ENCODE data around the gene HOXC9.
"Not testable (repeated sequence)": the region's sequence is repeated elsewhere in the genome, so short reads cannot be mapped to it uniquely, and the experiment has no call there.

Gene HOXC9

DNA sequence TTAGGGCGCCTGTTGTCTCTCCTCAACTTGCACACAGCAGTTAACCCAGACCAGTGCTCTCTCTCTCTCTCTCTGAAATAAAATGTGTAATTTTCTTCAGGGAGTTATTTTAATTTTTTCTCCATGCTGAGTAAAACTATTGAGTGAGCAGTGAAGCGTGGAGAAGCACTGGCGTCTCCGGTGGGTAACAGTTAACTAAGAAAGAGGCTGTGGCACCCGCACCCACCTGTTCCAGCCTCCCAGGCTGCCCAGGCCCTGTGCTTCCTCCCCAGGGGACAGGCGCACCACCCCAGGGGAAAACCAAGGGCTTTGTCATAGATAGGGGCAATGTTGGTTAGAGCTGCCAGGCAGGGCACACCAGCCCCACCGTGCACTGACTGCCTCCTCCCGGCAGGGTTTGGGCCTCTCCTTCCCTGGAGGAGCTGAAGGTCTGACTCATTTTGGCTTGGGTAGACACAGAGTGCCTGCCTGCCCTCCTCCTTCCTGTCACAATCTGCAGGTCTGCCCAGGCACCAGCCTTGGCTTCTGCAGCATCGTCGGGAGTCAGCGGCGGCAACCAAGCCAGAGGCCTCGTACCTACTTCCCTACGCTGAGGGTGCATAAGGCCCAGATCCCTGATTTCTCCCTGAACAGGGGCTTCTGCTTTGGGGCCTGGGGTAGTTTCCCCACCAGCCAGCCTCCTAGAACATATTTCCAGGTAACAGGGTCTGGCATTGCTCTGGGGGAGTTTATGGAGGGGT lies 36.8 kb downstream of the HOXC9 start:
- FAIRE-seq (no peak), DNase-seq (ENCODE audit: insufficient read length, low spot score) (no peak)

DNA sequence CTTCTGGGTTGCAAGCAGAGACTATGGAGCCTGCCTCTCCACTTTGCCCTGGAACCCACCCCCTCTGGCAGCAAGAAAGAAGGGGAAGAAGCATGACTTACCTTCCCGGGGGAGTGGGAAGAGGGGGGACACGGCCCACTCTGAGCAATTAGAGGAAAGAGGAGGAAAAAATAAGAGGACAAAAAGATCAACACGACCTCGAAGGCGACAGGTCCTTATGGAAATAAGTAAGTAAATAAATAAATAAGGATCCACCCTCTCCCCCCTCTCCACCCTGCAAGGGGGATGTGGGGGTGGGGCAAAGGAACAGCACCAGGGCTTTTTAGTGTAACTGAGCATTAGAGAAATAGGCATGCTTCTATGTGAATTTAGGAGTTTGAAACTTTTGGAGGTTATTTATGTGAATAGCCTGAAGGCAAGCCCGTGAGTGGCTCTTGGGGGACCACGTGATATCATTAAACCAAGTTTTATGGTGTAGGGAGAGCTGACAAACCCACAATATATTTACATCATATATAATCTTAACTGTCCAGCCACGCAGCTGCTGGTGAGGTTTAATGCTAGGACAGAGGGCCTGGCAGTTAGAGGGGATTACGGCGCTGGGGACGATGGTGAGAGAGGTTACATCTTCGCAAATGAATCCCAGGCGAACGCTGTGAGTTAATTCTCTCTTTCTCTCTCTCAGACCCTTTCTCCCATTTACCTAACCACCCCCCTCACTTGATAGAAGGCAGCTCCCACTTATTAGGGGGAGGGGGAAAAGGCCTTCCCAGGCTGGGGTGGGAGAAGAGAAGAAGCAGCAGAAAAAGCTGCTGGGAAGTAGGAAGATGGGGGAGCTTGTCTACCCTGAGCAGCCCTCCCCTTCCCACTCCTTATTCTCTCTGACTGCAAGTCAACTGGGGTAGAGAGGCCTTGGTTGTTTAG lies 37.7 kb downstream of the HOXC9 start:
- FAIRE-seq = no peak
- no peak for DNase-seq (ENCODE audit: insufficient read length, low spot score)

DNA sequence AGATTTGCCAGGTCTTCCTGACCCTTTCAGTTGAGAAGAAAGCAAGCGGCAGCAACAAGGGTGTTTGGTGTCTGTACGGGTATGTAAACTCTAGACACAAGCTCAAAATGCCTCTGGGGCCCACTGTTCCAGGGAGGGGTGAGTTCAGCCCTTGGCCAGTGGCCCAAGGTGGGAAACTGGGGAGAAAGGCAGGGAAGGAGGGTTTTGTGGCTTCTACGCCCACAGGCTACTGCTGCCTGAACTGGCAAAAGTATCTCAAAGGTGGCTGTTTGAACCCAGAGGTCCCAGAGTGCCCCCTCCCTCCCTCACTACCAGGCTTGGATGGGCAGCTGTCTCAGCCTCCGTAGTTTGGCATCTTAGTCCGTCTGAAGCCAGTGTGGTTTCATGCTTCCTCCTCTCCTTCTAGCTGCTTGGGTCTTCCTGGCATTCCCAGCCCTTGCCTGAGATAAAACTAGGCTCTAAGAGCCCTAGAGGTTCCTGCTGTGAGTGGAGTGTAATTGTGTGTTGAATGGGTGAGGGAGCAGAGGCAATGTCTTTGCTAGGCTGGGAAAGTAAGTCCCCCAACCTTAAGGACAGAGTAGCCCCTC lies 38.4 kb downstream of the HOXC9 start:
- DNase-seq (ENCODE audit: insufficient read length, low spot score) = no peak
- FAIRE-seq = no peak

DNA sequence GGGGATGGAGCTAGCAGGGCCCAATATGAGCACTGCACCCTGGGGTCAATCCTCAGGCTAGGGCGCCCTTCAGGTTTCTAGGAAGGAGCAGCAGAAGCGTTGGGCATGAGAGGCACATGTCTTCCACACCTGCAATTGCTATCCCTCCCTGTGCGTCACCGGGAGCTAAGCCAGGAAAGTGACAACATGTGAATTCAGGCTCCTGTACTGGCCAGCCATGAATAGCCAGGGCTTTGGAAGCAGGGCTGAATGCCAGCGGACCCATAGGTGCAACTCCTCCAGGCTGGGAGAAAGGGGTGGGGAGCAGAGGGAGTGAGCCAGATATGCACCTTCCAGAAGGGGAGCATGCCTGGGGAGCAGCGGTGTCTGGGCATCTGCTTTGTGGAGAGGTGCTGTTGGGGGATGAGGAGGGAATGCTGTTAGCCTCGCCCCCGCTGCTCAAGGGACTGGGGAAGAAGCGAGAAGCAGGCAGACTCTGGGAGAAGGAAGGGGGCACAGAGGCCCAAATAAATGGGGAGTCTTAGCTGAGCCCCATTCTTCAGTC lies 39.0 kb downstream of the HOXC9 start:
- DNase-seq (ENCODE audit: insufficient read length, low spot score) = no peak
- no peak for FAIRE-seq

DNA sequence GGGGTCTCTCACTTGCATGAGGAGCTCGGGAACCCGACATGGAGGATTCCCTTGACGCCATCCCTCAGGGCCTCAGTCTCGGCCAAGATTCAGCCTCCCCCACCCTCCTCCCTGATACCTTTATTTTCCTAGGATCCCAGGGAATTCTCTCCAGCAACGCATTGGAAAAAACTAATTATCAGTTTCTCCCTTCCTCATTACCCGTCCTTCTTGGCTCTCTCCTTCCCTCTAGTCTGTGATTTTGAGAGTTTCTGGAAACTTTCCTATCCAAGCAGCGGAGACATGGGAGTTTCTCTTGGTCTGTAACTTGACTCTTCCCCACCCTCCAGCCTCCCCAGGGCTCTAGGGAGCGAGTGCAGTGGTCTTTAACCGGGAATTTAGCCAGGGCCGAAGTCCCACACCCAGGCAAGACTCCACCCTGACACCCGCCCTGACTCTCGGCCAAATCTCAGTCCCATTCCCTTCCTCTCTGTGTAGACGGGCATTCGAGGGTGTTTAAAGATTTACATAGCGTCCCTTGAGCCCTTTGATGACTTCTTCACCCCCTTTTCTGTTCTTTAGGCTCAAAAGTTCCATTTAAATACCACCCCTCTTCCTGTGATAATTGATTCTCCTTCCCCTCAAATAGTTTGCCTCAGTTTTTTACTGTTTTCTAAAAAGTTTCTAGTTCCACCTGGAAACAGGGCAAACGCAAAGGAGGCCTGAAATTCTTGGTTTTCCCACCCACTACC lies 39.6 kb downstream of the HOXC9 start:
- no peak for FAIRE-seq
- DNase-seq (ENCODE audit: insufficient read length, low spot score) = no peak

DNA sequence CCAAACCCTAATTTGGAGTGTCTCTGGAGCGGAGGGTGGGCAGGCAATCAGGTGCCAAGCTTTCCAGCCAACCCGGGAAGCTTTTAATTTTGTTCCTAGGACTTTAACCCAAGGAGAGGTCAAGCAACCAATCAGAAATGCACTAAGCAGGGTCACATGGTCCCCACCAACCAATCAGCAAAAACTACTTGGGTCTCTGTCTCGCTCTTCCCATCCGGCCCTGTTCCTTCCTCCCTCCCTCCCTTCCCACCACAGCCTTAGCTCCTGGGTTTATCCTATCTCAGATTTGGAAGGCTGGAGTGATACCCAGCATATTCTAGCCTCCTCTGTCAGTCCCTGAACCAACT lies 40.2 kb downstream of the HOXC9 start:
- FAIRE-seq = no peak
- no peak for DNase-seq (ENCODE audit: insufficient read length, low spot score)

DNA sequence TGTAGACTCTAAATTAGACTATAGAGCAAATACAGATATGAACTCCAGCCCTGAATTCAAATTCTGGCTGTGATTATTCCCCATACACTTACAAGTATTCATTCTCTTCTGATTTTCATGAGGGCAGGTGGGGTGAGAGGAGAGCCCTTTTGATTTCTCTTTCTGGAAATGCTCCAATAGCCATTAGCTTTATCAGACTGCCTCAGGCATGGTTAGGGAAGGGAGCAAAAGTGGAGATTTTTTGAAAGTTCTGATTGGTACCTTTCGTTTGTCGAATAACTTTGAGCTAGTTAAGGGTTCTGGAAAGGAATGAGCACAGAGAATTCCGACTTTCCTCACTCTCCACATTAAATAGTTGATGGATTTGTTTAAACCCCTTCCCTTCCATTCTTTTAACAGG lies 40.7 kb downstream of the HOXC9 start:
- FAIRE-seq (no peak), DNase-seq (ENCODE audit: insufficient read length, low spot score) (no peak)

DNA sequence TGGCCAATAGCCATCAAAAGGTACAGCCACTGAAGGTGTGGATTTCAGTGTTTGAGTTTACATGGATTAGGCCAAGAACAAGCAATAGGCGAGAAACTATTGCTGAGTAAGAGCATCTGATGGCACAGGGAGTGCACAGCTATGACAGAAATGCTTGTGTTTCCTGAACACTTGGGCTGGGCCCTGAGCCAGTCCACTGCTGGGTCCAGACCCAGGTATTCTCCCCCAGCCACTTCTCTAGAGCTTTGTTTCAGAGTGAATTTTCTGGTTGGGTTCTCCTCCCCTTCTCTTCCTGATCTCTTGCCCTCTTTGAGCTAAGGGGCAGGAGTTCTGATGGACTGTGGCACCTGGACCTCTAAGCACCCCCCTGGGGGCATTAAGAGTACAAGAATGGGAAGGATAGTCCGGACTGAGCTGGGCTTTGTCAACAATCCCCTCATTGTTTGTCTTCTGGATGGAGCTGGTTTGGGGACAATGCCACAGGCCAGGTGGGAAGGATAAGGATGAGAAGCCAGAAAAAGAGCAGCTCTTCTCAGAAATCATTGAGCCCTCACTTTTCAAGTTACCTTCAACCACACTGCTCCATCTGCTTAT lies 41.2 kb downstream of the HOXC9 start:
- DNase-seq (ENCODE audit: insufficient read length, low spot score) = no peak
- FAIRE-seq = no peak

DNA sequence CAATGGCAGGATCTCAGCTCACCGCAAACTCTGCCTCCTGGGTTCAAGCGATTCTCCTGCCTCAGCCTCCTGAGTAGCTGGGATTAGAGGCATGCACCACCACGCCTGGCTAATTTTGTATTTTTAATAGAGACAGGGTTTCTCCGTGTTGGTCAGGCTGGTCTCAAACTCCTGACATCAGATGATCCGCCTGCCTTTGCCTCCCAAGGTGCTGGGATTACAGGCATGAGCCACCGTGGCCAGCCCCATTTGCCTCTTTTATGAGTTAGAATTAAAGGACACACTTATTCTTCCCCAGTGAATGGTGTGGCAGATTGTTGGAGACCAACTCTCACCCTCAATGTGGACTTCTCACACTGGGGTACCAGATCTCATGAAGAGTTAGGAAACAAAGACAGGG lies 42.1 kb downstream of the HOXC9 start:
- FAIRE-seq = not testable (repeated sequence)

DNA sequence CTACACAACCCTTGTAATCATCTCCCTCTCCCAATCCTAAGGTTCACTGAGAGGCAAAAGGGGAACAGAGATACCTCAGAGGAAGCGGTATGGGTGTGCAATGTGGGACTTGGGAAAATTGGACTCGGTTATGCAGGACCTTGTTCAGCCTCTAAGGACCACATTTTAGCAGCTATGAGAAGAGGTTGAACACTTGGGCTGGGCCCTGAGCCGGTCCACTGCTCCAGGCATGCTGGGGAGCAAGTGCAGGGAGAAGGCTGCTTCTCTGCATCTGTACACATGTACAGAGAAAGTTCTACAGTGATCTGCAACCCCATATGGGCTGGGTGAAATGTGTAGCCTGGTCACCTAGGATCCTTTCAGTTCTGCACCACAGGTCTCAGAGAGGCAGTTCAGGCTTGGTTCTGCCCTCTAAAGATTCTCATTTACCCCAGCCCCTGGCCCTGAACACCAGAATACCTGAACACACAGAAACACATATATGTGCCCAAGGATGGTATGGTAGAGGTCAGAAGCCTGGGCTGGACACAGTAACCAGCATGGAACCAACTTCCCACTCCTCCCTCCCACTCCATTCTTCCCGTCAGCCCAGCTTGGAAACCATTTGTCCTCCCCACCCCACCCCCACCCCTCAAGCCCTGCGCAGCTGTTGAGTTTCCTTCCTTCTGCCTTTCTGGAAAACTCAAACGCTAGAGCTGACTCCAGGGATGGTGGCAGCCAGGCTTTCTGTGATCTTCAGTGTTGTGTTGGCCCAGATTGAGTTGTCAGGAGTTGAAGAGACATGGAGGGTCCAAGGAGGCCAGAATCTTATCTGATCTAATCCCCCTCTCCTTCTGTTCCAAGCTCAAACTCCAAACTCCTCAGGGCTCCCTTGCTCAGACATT lies 43.3 kb downstream of the HOXC9 start:
- DNase-seq (ENCODE audit: insufficient read length, low spot score) (no peak), FAIRE-seq (no peak)

More for the DNA sequence above, 42.1 kb downstream of the HOXC9 start:
- not testable (repeated sequence) for DNase-seq (ENCODE audit: insufficient read length, low spot score)

DNA sequence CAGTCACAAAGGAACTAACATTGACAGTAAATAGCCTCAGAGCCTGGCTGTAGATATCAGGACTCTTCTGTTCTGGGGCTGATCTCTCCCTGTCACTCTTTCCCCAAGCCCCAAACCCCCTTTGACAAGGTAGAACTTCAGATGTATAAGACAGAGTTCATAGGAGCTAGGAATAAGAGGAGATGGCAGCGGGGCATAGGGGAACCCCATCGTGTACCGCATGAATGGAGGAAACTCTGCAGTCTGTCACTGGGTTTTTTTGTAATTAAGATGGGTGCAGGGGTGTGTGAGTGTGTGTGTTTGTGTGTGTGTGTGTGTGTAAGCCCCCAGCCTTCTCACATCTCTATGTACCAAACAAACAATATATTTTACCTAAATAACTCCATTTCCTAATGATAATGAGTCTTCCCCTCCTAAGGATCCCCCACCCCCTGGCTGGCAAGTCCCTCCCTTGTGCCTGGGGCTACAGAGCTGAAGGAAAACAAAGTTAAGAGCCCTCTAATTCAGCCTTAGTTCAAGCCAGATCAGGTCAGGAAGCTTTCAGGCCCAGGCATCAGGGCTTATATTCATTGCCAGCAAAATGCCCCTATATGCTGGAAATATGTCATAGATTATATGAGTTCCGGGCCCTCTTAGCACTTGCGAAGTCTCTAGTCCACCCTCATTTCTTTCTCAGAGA lies 44.6 kb downstream of the HOXC9 start:
- no peak for FAIRE-seq
- DNase-seq (ENCODE audit: insufficient read length, low spot score) = no peak

DNA sequence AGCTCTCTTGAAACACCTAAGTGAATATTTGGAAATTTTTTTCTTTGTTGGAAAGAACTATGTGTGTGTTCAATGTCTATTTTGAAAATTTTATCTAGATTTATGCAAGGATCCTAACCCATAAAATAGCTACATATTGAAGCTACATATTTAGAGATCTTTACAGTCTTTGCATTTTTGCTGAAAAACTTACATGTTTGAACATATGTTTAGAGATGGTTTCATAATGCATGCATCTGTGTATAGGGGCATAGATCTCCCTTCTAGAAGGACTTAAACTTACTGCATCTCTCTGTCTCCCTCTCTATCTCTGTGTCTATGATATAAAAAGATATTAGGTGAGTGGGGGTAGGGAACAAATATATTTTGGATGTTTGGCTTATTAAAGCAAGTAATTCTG lies 45.4 kb downstream of the HOXC9 start:
- FAIRE-seq (no peak), DNase-seq (ENCODE audit: insufficient read length, low spot score) (no peak)

DNA sequence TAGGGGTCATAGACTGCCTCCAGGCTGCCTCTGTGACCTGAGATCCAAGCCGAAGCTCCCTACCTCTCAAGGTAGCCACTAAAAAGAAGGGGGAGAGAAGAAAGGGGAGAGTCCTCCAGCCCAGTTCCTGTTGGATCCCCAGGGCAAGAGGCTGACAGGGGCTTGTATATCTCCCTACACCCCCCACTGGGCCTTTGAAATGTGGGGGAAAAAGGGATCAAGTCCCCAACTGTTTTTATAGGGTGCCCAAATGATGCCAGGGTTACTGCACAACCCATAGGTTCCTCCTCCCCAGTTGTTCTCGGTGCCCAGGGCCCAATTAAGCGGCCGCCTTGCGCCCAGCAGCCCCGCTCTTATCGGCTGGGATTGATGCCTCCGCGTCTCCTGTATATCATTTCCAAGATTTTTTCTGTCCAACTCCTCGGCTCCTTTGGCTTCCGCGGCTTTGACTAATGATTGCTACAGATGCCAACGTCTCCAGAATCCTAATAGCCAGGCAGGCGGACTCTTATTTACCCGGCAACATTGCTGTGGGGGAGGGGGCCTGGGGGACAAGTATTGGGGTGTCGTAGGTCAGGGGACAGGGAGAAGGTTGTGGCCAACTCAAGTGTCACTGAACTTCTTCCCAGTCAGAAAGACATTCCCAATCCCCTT lies 46.0 kb downstream of the HOXC9 start:
- no peak for FAIRE-seq
- no peak for DNase-seq (ENCODE audit: insufficient read length, low spot score)

DNA sequence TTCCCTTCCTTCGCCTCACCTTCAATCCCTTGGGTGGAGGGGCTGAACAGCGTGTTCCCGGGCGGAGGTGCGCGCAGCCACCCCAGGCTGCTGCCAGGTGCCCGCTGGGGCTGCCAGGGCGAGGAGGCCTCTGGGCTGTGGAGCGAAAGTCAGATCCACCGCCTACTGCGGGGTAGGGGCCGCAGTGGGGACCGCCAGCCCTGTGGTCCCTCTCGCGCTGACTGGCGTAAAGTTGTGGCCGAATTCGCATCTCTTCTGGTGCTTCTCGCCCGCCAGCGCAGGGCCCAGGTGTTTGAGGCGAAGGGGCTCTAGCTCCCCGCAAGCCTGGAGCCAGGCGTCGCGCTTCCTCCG lies 46.8 kb downstream of the HOXC9 start:
- no peak for FAIRE-seq

DNA sequence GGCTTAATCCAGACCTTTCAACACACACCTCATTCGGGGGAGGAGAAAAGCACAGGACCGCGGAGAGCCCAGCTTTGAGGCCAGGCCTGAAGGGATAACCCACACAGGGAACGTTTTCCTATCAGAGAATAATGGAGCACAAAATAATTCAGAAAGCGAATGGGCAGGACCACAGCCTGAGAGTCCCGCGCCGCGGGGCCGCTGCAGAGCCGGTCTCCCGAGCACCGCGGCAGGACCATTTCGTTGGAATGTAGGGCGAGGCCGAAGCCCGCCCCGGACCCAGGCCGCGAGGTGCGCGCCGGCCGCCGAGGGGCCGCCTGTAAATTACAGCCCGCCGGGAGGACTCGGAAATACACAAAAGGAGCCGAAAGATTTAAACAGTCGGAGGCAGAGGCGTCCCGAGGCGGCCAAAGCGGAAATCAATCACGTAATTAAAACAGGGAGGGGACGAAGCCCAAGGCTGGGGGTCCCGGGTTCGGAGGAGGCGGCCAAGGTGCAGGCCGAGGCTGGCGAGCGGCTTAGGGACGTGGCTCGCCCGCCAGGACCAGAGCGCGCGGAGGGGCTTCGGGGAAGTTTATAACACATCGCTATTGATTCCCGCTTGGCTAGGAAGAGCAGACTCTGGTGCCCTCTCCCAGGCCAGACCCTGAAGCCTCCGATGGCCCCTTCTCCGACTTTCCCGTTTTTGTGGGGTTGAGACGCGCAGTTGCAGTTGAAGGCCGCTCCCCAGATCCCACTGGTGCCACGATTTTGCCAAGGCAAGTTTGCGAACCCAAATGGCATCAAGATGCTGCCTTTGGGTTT lies 47.4 kb downstream of the HOXC9 start:
- FAIRE-seq = no peak
- DNase-seq (ENCODE audit: insufficient read length, low spot score) = no peak

More for the DNA sequence above, 46.8 kb downstream of the HOXC9 start:
- DNase-seq (ENCODE audit: insufficient read length, low spot score) = no peak

DNA sequence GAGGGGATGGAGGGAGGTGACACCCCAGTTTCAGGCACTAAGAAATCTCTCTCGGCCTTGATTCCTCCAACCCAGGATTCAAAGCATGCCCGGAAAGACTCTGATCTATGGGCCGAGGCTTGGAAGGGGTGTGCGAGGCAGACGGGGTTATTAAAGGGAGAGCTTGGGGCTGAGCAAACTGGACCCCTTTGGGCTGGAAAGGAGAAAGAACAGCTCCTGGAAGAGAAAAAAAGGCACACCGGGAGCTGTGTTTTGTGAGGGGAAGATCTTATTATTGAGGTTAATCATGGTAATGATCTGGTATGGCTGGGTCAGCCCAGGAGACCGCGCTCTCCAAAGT lies 48.0 kb downstream of the HOXC9 start:
- FAIRE-seq = no peak
- DNase-seq (ENCODE audit: insufficient read length, low spot score) = no peak

DNA sequence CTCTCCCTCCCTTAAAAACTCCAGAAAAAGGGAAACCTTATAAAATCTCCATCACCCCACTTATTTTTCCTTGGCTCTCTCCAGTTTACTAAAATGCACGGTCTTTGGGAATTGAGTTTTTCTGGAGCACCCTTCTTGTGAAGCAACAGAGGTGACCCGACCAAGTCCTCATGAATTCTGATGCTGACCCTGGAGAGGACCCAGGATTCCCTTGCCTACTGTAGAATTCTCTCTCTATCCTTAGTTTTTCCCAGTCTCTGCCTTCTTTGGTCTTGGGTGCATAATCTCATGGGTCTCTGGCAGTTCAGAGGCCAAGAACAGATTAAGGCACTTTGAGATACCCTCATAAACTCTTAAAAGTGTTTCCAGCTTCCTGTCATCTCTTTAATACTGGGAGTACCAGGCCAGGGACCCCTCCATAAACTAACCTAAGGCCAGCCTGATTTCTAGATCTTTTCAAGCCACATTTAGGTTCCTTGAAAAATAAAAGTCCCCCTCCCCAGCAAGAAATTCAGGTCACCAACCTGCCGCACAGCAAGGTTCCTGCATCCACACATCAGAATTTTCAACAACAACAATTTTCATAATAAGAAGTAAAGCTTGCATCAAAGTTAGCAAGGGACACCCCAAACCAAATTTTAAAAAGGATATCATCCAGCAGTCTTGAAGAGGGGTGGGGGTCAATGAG lies 48.6 kb downstream of the HOXC9 start:
- FAIRE-seq (no peak), DNase-seq (ENCODE audit: insufficient read length, low spot score) (no peak)
